Right cardiac atrium (tissue), 5 donors: ENCODE measurements around the gene KCNQ5. TPM values are rescaled to one million over a fixed set of nuclear protein-coding genes. Genes with fewer than 3 reads are reported as not detected.

ENCODE experiments used
- ATAC-seq, 2 donors: fragments of 200-7000 bp; cut with Tn5 transposase; one replicate each; pipeline versions ENCODE4 v1.8.0 to v1.9.1; 2020; ENCODE audit warnings: moderate library complexity in 2 of 2, mild to moderate bottlenecking in 1 of 2
- DNase-seq, 3 donors: peaks; one replicate each; pipeline ENCODE4 v3.0.0-alpha.2; 2020
- H3K27ac ChIP-seq: one replicate; pipeline ENCODE4 v1.5.1; 2013; ENCODE audit warnings: mild to moderate bottlenecking, low read length, control low read depth, moderate library complexity
- H3K27me3 ChIP-seq: one replicate; pipeline ENCODE4 v1.6.1; 2013; ENCODE audit not compliant: control insufficient read depth, insufficient read depth
- H3K4me1 ChIP-seq: one replicate; pipeline ENCODE4 v1.6.1; 2013; ENCODE audit warnings: low read length; ENCODE audit not compliant: control insufficient read depth, insufficient read depth
- H3K4me3 ChIP-seq: one replicate; pipeline ENCODE4 v1.5.1; 2013; ENCODE audit warnings: low read length, control low read depth
- H3K9me3 ChIP-seq: one replicate; pipeline ENCODE4 v1.6.1; 2013; ENCODE audit warnings: low read length; ENCODE audit not compliant: control insufficient read depth
- WGBS: extraction: QIAGEN DNeasy Blood & Tissue Kit; methylation state at CpG from one replicate; pipeline ENCODE4 v1.1.7; 2013; 5-methylcytosine and 5-hydroxymethylcytosine counted together
- intact Hi-C, 4 donors: fragments of 100-400 bp; cut with DNase I; formaldehyde crosslinking; loops; one replicate each; pipeline versions ENCODE4 v1.11.0 to v1.14.0; 2022 to 2023
- polyA plus RNA-seq: library from polyadenylated mRNA; stranded (reverse); fragments of 200-250 nt; gene quantifications from one replicate; pipeline ENCODE4 v1.2.3, GENCODE V29; 2013
- total RNA-seq, 4 donors: library from RNA; stranded (reverse); fragmentation: NEBNext Ultra II Directional; extraction: Animal tissue kit (Norgen Biotek cat#: 25700); gene quantifications; one replicate each; pipeline ENCODE4 v1.2.1, GENCODE V29; 2021
- donor health status: healthy with polysubstance abuse.
- donor health status: DM: no; HTN: yes; CAD: no.
- donor health status: DM: no; HTN: no; CAD: no.
- donor health status: DM: no; HTN: yes; CAD: no; lungs with severe emphysema.
- donor health status: DM: yes; HTN: yes; CAD: no.

The KCNQ5 gene
- total and polyA plus RNA-seq, 5 donors: 0.20 to 0.68 (median 0.36) TPM; not detected in 1

DNA sequence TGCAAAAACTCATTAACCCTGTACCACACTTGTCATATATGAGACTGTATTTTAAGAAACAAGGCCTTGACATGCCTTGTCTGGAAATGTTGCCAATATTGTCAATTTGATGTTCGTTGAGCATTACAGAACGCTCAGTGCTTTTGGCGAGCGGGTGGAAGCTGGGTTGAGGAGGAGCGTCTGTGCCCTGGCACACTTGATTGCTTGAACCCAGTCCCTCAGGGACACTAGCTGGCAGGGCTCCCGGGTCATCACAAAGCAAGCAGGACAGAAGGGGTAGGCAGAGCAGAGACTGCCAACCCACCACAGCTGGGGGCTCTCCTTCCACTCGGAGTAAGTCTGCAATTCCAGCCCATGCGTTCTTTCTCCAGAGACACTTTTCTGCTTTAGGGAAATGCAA lies 317.1 kb downstream of the KCNQ5 start:
- Histone ChIP-seq H3K27me3 (no peaks in the 10 kb centered on the region), H3K4me3 (no peak overlapping the region), H3K9me3 (no peaks in the 10 kb centered on the region), H3K4me1 (no peaks in the 10 kb centered on the region), H3K27ac (no peak overlapping the region)
- DNase-seq: peak in 2 of 3 donors; percentile 41 to 43
- intact Hi-C loops: no loop called here
- ATAC-seq: no peak
- 83% methylated on average over 8 of the region's 8 CpGs for WGBS

GRCh38 chr6:72940265-72940664 lies 318.4 kb downstream of the KCNQ5 start:
- Histone ChIP-seq H3K4me3 (no peak overlapping the region), H3K27ac (no peak overlapping the region), H3K9me3 (no peaks in the 10 kb centered on the region), H3K27me3 (no peaks in the 10 kb centered on the region), H3K4me1 (no peaks in the 10 kb centered on the region)
- no peak for ATAC-seq
- WGBS: 97% methylated on average over 7 of the region's 7 CpGs
- no peak for DNase-seq
- intact Hi-C loops: no loop called here

- WGBS: 88% methylated on average over 1 of the region's 1 CpG
- Histone ChIP-seq H3K9me3 (no peaks in the 10 kb centered on the region), H3K27me3 (no peaks in the 10 kb centered on the region), H3K4me3 (no peak overlapping the region), H3K27ac (no peak overlapping the region), H3K4me1 (no peaks in the 10 kb centered on the region)
- ATAC-seq (no peak), DNase-seq (no peak)
- intact Hi-C loops: no loop called here
These were observed 319.4 kb downstream of the KCNQ5 start for GRCh38 chr6:72941263-72941662.

- DNase-seq (no peak), ATAC-seq (no peak)
- 62% methylated on average over 1 of the region's 1 CpG for WGBS
- H3K27me3 ChIP-seq: no peaks in the 10 kb centered on the region
- no peaks in the 10 kb centered on the region for H3K4me1 ChIP-seq
- H3K9me3 ChIP-seq: no peaks in the 10 kb centered on the region
- H3K4me3 ChIP-seq: no peak overlapping the region
- no peak overlapping the region for H3K27ac ChIP-seq
- intact Hi-C loops: no loop called here
These were observed 319.9 kb downstream of the KCNQ5 start for GRCh38 chr6:72941751-72942150.

DNA sequence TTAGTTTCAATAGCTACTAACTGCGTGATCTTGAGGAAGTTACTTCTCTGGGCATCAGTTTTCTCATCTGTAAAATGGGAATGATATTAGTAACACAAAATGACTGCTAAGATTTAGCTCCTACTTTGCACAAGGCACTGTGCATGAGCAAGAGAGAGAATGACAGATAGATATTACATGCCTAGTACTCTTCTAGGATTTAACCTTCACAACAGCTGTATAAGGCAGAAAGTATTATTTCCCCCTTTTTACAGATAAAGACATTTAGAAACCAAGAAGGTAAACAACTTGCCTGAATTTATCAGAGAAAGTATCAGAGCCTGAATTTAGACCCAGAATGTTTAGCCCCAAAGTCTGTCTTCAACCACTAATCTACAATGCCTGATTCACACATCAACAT lies 321.8 kb downstream of the KCNQ5 start:
- no peak for DNase-seq
- Histone ChIP-seq H3K9me3 (no peaks in the 10 kb centered on the region), H3K27ac (no peak overlapping the region), H3K4me3 (no peak overlapping the region), H3K4me1 (no peaks in the 10 kb centered on the region), H3K27me3 (no peaks in the 10 kb centered on the region)
- no peak for ATAC-seq
- WGBS: 84% methylated on average over 1 of the region's 1 CpG
- intact Hi-C loops: no loop called here

- no peak for DNase-seq
- no peak for ATAC-seq
- H3K4me3 ChIP-seq: no peak overlapping the region
- no peak overlapping the region for H3K27ac ChIP-seq
- H3K27me3 ChIP-seq: no peaks in the 10 kb centered on the region
- no peaks in the 10 kb centered on the region for H3K9me3 ChIP-seq
- WGBS: 59% methylated on average over 2 of the region's 2 CpGs
- intact Hi-C loops: no loop called here
- H3K4me1 ChIP-seq: no peaks in the 10 kb centered on the region
These were observed 322.8 kb downstream of the KCNQ5 start for GRCh38 chr6:72944660-72945059.

- no peak overlapping the region for H3K4me3 ChIP-seq
- no peaks in the 10 kb centered on the region for H3K9me3 ChIP-seq
- no peaks in the 10 kb centered on the region for H3K27me3 ChIP-seq
- intact Hi-C loops: no loop called here
- no peak for DNase-seq
- no peak overlapping the region for H3K27ac ChIP-seq
- WGBS: 68% methylated on average over 2 of the region's 2 CpGs
- H3K4me1 ChIP-seq: peaks cover 2% of the 10 kb centered on the region
- ATAC-seq: peak in 1 of 2 donors; percentile 55
These were observed 324.9 kb downstream of the KCNQ5 start for GRCh38 chr6:72946774-72947173.

DNA sequence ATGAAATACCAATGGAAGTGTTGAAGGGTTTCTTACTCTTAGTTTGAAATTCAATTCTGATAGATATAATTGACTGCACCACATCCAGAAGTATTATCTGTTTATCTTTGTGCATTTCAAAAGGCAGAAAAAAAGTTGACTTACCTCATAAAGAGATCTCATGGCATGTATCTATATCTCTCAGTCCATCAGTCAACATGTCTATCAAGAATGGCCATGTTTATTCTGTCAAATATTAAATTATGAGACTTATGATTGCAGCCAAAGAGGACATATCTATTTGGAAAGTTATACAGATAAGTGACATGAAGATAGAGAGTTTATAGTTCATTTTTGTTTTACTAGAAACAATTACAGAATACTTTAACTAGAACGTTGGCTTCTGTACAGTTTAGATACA lies 325.7 kb downstream of the KCNQ5 start:
- Histone ChIP-seq H3K27me3 (no peaks in the 10 kb centered on the region), H3K9me3 (no peaks in the 10 kb centered on the region), H3K27ac (no peak overlapping the region), H3K4me3 (no peak overlapping the region), H3K4me1 (peaks cover 2% of the 10 kb centered on the region)
- no peak for ATAC-seq
- no peak for DNase-seq
- intact Hi-C loops: no loop called here
- WGBS: 41% methylated on average over 1 of the region's 1 CpG

GRCh38 chr6:72948153-72948552 lies 326.3 kb downstream of the KCNQ5 start:
- H3K27ac ChIP-seq: no peak overlapping the region
- no peaks in the 10 kb centered on the region for H3K9me3 ChIP-seq
- ATAC-seq (peak in 1 of 2 donors; percentile 76), DNase-seq (no peak)
- no peak overlapping the region for H3K4me3 ChIP-seq
- WGBS: 48% methylated on average over 1 of the region's 1 CpG
- no peaks in the 10 kb centered on the region for H3K27me3 ChIP-seq
- peaks cover 2% of the 10 kb centered on the region for H3K4me1 ChIP-seq
- intact Hi-C loops: no loop called here

DNA sequence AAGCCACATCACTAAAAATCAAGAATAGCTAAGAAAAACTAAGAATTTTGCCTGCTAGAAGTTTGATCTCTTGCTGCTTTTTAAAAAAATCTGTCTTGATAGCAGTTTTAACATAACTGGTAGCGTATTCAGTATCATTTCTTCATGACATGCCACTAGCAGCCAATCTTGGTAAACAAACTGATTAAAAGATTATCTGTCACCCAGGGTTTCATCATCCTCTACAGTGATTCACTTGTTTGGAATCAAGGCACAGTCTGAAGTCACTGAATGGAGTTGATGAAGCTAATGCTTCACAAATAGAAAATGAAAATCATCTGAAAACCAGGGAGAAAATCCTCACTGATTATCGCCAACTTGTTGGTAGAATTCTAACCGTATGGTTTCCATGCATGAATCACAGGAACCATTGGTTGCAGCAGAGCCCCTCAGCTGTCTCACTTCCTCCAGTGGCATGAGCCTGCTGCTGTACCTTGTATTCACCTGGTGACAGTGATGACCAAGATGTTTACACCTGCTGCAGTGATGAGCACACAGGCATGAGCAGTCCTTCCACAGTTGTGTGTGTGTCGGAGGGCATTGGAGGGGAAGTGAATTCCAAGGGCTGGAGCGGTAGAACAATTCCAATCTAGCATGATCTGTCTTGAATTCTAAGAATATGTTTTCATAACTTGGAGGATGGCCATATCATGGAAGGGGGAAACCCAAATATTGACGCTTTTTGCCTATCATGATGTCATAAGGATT lies 328.4 kb downstream of the KCNQ5 start:
- Histone ChIP-seq H3K9me3 (no peaks in the 10 kb centered on the region), H3K4me3 (no peak overlapping the region), H3K4me1 (peaks cover 3% of the 10 kb centered on the region), H3K27me3 (no peaks in the 10 kb centered on the region), H3K27ac (peak overlapping the region; percentile 17)
- ATAC-seq (no peak), DNase-seq (no peak)
- intact Hi-C loops: no loop called here
- WGBS: 78% methylated on average over 6 of the region's 6 CpGs

GRCh38 chr6:72952808-72953630 lies 331.2 kb downstream of the KCNQ5 start:
- intact Hi-C loops: no loop called here
- H3K9me3 ChIP-seq: no peaks in the 10 kb centered on the region

More at GRCh38 chr6:72952808-72953630, 331.2 kb downstream of the KCNQ5 start:
- 64% methylated on average over 2 of the region's 2 CpGs for WGBS
- no peak overlapping the region for H3K4me3 ChIP-seq
- H3K27me3 ChIP-seq: no peaks in the 10 kb centered on the region
- DNase-seq (no peak), ATAC-seq (no peak)
- no peak overlapping the region for H3K27ac ChIP-seq
- H3K4me1 ChIP-seq: peaks cover 3% of the 10 kb centered on the region
